Hepatocyte (in vitro differentiated cells): ENCODE measurements around the gene PCDH10.

Experiments used
- CTCF ChIP-seq: fragments of 200-600 bp; sonication (generic); IDR thresholded peaks from 2 replicates; pipeline ENCODE4 v1.5.1; 2016; ENCODE audit warnings: antibody characterized with exemption, mild to moderate bottlenecking; ENCODE audit not compliant: poor library complexity
- EZH2 ChIP-seq: fragments of 200-600 bp; sonication (generic); IDR thresholded peaks from 2 replicates; pipeline ENCODE4 v1.6.1; 2016; ENCODE audit warnings: antibody characterized with exemption, mild to moderate bottlenecking, borderline replicate concordance

DNA sequence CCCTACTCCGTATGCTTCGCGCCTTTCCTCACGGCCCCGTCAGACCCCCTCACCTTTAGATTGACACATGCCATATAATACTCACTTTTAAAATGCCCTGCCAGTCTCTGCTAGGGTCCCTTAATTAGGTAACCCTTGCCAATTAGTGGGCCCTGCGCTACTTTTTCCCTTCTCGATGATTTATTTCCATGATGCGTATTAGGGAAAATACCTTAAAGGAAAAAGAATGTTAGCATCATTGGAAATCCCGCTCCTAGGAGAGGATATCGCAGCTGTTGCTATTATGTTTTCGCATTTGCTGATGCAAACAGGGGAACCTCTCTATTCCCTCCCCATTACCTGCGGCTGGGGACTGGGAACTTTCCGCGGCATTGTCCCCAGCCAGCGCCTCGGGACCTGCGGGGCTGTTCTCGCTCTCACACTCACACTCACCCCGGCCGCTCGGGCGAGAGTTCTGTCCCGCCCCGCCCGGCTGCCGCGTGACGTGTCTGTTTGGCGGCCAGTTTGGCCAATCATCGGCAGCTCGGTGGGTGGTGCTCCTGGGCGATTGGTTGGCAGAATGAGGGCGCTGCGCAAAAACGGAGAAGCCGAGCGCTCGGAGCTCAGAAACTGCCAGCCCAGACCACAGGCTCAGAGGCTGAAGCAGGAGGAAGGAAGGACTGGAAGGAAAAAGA lies at the start of gene PCDH10:
- TF ChIP-seq CTCF (no peak), EZH2 (no peak)
